NB4 (cell line): Measurements from ENCODE around the gene ZNF268.

Experiments used
- CTCF ChIP-seq: IDR thresholded peaks from one replicate; pipeline ENCODE4 v1.5.1; 2012; ENCODE audit warnings: low read depth, low read length
- MYC ChIP-seq: IDR thresholded peaks from 2 replicates; pipeline ENCODE4 v1.6.1; 2011; ENCODE audit warnings: low read depth, low read length
- POLR2A ChIP-seq: IDR thresholded peaks from 2 replicates; pipeline ENCODE4 v1.6.1; 2011; ENCODE audit warnings: mild to moderate bottlenecking; ENCODE audit not compliant: insufficient read length; ENCODE audit errors: extremely low read depth

- TF ChIP-seq CTCF (no peak), POLR2A (no peak), MYC (no peak)
Observed at GRCh38 chr12:133220521-133220920, 39.2 kb downstream of the ZNF268 start.
